ENCODE measurements around the gene IGFBP7. TPM values are rescaled to one million over a fixed set of nuclear protein-coding genes. Genes with fewer than 3 reads are reported as not detected.

The IGFBP7 gene
- total and polyA plus RNA-seq, 4 donors, result 60.5 to 216 (median 205) TPM

- Histone ChIP-seq H3K4me3 (ENCODE audit: low read depth in 1 of 3, low read length in 3 of 3) (no peak overlapping the region), H3K27me3 (ENCODE audit: control insufficient read depth in 4 of 4, insufficient read depth in 4 of 4, low read length in 3 of 4) (peaks cover 0 to 3% (median 0%) of the 10 kb centered on the region in 4 donors), H3K9me3 (ENCODE audit: control insufficient read depth in 4 of 4, low read length in 3 of 4) (no peaks in the 10 kb centered on the region), H3K9ac (ENCODE audit: low read depth in 1 of 2, low read length in 2 of 2) (no peak overlapping the region), H3K4me1 (ENCODE audit: control insufficient read depth in 4 of 4, insufficient read depth in 4 of 4, low read length in 3 of 4) (no peaks in the 10 kb centered on the region), H3K36me3 (ENCODE audit: control insufficient read depth in 4 of 4, insufficient read depth in 3 of 4, low read depth in 1 of 4, low read length in 3 of 4) (no peaks in the 10 kb centered on the region), H3K27ac (ENCODE audit: low read depth in 1 of 2, low read length in 2 of 2) (no peak overlapping the region)
- no peak for DNase-seq (ENCODE audit: low spot score)
- 46% methylated on average over 7 of the region's 7 CpGs for WGBS
- TF ChIP-seq RAD21 (IDR thresholded peaks at IDR 0.05) (no peak), MAX (IDR thresholded peaks at IDR 0.05) (no peak), HNF4G (IDR thresholded peaks at IDR 0.05) (no peak), YY1 (IDR thresholded peaks at IDR 0.05) (no peak), EGR1 (IDR thresholded peaks at IDR 0.05; ENCODE audit: low read depth in 2 of 2) (no peak), JUND (IDR thresholded peaks at IDR 0.05) (no peak), HNF4A (conservative IDR thresholded peaks at IDR 0.05) (no peak), REST (IDR thresholded peaks at IDR 0.05) (no peak)
These were observed 21.9 kb upstream of the IGFBP7 start for GRCh38 chr4:57131849-57132742.

GRCh38 chr4:57129477-57129876 is 19.3 kb upstream of the IGFBP7 start:
- Histone ChIP-seq H3K4me3 (ENCODE audit: low read depth in 1 of 3, low read length in 3 of 3) (no peak overlapping the region), H3K9me3 (ENCODE audit: control insufficient read depth in 4 of 4, low read length in 3 of 4) (no peaks in the 10 kb centered on the region), H3K36me3 (ENCODE audit: control insufficient read depth in 4 of 4, insufficient read depth in 3 of 4, low read depth in 1 of 4, low read length in 3 of 4) (no peaks in the 10 kb centered on the region), H3K27ac (ENCODE audit: low read depth in 1 of 2, low read length in 2 of 2) (no peak overlapping the region), H3K9ac (ENCODE audit: low read depth in 1 of 2, low read length in 2 of 2) (no peak overlapping the region), H3K27me3 (ENCODE audit: control insufficient read depth in 4 of 4, insufficient read depth in 4 of 4, low read length in 3 of 4) (no peaks in the 10 kb centered on the region), H3K4me1 (ENCODE audit: control insufficient read depth in 4 of 4, insufficient read depth in 4 of 4, low read length in 3 of 4) (no peaks in the 10 kb centered on the region)
- DNase-seq (ENCODE audit: low spot score), result no peak
- no peak for TF ChIP-seq FOXA2 (IDR thresholded peaks at IDR 0.05)
- TF ChIP-seq SP1 (IDR thresholded peaks at IDR 0.05), result no peak
- no peak for TF ChIP-seq REST (IDR thresholded peaks at IDR 0.05)
- no peak for TF ChIP-seq ZBTB33 (IDR thresholded peaks at IDR 0.05)
- TF ChIP-seq, protein P1, sequence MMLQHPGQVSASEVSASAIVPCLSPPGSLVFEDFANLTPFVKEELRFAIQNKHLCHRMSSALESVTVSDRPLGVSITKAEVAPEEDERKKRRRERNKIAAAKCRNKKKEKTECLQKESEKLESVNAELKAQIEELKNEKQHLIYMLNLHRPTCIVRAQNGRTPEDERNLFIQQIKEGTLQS (IDR thresholded peaks at IDR 0.05), result no peak
- TF ChIP-seq RAD21 (IDR thresholded peaks at IDR 0.05), result no peak
- no peak for TF ChIP-seq YY1 (IDR thresholded peaks at IDR 0.05)
- no peak for TF ChIP-seq FOXA1 (IDR thresholded peaks at IDR 0.05)
- 78% methylated on average over 1 of the region's 1 CpG for WGBS

Measured in liver (tissue), 9 donors.